Measurements from ENCODE around the gene INTS6.

GRCh38 chr13:51416107-51416506, 36.7 kb downstream of the INTS6 start:
- TF ChIP-seq CTCF (IDR thresholded peaks at IDR 0.05) (no peak), POLR2AphosphoS5 (IDR thresholded peaks at IDR 0.05) (no peak)

All from esophagus muscularis mucosa (tissue), 3 donors.